NCI-H1092 (cell line): ENCODE measurements around the gene TBKBP1.

Experiments
- DNase-seq: peaks from one replicate; lab custom pipeline; 2025; lab: John Stamatoyannopoulos, UW

Gene TBKBP1

DNA sequence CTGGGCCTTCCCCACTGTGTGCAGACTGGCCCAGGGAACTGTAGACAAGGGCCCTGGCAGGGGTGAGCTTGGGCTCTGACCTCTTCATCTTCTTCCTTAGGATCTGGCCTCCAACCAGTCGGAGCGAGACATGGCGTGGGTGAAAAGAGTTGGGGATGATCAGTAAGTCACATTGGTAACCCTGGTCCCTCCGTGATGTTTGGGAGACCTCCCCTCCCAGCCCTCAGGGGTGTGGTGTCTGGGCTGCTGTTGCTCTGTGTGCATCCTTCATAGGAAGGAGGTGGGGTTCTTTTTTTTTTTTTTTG, 5.5 kb downstream of the TBKBP1 start:
- no peak for DNase-seq

DNA sequence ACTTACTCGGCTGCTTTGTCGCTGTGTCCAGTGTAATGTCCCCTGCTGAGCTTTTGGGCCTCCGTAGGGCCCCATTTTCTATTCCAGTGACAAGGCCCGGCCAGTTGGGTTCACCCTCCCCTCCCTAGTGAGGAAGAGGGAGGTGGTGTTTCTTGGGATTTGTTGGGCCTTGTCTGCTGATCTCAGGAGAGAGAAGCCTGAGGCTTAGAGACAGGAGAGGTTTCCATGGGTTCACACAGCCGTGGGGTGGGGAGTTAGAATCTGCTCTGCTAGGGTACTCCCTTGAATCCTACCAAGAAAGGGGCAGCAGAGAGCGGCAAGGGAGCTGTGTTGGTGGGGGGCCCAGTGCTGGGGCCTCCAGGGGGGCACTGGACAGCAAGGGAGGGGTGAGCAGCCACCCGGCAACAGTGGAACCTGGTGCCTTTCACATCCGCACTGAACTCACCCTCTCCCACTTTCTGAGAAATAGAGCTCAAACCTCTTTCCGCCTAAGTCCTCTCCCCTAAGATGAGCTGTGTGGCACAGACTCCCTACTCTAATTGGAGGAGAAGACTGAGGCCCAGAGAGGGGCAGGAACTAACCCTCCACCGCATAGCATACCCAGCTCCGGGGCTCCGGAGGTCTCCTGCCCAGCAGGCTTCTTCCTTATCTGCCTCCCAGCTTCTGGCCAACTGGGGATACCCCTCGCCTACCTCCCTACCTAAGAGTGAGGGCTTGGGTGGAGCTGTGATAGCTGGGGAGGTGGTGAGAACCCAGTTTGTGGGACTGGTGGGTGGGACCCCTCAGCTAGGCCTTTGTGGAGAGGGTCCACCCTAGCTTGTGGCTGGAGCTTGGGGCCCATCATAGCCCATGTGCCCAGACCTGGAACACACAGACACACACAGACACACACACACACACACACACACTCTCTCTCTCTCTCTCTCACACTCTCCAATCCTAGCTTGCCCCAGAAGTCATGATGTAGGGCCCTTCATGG, 6.8 kb downstream of the TBKBP1 start:
- DNase-seq: no peak

DNA sequence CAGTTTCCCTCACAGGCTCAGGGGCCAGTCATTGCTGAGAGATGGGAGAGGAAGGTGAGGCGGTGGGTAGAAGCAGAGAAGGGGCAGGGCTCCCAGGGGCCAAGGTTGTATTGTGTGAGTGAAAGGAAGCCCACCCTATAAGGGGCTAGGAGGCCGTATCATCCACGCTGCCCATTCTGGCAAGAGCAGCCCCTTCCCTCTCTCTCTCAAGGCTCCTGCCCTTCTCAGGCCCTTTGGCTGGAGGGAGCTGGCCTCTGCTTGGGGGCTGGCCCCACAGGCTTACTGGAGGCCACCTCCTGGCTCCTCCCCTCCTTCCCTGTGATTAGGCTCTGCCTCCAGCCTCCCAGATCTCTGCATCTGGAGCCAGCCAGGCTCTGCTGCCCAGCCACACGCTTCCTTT, 7.6 kb downstream of the TBKBP1 start:
- no peak for DNase-seq

- no peak for DNase-seq
These were observed 8.5 kb downstream of the TBKBP1 start for GRCh38 chr17:47702391-47702995.

DNA sequence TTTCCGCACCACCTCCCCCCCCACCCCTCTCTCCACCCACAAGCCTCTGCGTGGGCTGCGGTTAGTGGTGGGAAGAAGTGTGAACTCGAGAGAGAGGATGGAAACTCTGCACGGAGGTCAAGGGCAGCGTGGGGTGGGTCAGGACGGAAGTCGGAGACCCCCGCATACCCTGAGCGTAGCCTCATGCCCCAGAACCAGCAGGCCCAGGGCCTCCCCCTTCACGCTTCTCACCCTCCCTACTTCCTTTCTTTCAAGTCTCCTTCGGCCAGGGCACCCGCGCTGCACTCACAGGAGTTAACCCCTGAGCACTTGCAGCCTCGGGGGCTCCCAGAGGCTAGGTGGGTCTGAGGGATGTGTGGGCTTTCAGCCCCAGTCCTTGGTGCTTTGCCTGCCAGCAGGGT, 9.2 kb downstream of the TBKBP1 start:
- no peak for DNase-seq

DNA sequence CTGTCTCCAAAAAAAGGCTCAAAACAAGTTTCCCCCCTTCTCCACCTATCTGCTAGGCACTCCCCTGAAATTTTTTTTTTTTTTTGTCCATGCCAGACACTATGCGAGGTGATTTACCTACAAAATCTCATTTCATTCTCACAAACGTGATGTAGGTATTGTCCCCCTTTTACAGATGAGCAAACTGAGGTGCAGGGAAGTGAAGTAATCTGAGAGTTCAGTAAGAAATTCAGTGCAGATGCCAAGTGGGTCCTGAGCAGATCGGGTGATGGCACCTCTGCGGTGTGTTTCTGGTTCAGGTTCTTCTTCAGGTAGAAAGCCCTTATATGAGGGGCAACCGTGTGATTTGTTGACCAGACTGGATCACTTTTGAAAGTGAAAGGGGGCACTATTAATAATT, 9.7 kb downstream of the TBKBP1 start:
- DNase-seq: no peak

GRCh38 chr17:47704116-47704515, 10.2 kb downstream of the TBKBP1 start:
- no peak for DNase-seq

GRCh38 chr17:47704736-47705135, 10.8 kb downstream of the TBKBP1 start:
- no peak for DNase-seq

GRCh38 chr17:47705536-47706530, 11.9 kb downstream of the TBKBP1 start:
- DNase-seq: no peak

- DNase-seq: no peak
These were observed 13.3 kb downstream of the TBKBP1 start for GRCh38 chr17:47707056-47707804.

- DNase-seq: no peak
These were observed 13.9 kb downstream of the TBKBP1 start for GRCh38 chr17:47707884-47708283.

GRCh38 chr17:47708312-47708863, 14.4 kb downstream of the TBKBP1 start:
- no peak for DNase-seq

DNA sequence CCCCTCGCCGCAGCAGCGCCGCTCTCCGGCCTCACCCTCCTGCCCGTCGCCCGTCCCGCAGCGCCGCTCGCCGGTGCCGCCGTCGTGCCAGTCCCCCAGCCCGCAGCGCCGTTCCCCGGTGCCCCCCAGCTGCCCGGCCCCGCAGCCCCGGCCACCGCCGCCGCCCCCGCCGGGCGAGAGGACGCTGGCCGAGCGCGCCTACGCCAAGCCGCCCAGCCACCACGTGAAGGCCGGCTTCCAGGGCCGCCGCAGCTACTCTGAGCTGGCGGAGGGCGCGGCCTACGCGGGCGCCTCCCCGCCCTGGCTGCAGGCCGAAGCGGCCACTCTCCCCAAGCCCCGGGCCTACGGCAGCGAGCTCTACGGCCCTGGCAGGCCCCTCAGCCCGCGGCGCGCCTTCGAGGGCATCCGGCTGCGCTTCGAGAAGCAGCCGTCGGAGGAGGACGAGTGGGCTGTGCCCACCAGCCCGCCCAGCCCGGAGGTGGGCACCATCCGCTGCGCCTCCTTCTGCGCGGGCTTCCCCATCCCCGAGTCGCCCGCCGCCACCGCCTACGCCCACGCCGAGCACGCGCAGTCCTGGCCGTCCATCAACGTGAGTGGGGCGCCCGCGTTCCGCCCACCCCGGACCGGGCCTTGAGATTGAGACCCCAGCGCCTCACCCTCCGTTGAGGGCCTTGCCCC, 15.0 kb downstream of the TBKBP1 start:
- DNase-seq: no peak

DNA sequence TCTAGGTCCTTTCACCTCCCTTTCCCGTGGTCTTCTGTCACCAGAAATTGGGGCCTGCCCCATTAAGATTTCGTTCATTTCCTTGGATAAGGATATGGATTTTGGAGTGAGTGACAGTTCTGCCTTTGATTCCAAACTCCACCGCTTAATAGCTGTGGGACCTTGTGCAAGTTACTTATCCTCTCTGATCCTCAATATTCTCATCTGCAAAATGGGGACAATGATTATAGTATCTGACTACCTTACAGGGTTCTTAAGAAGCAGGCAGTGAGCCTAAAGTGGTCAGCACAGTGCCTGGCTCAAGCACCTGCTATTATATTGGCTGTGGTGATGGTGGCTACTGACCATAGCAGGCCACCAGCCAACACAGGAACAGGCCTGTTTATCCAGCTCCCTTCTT, 15.6 kb downstream of the TBKBP1 start:
- no peak for DNase-seq

DNA sequence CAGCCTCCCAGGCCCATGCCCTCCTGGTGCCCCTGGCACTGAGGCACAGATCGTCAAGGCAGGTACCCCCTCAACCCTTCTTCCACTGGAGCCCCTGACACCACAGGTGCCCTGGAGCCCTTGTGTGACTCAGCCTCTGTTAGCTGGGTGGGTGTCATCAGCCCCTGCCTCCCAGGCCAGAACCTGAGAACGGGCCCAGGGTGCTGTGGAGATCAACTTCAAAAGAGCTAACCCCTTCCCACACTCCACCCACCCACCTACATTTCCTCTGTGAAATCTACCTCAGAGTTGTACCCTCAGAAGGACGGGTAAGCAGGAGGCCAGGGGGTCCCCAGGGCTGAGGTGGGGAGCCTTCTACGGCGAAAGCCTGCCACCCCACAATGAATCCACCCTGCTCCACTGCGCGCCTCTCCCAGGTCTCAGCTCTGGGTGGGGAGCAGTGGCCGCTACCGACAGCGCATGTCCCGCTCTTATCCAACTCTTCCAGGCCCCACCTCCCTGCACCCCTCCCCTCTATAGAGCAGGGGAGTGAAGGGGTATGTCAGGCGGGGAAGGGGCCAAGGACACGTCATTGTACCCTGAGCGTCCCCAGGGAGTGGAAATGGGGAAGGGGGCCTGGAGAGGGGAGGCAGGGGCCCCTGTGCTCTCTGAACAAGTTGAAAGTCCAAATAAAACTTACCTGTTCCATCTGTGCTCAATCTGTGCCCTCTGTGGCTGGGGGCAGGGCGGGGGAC, 17.6 kb downstream of the TBKBP1 start:
- DNase-seq: no peak

DNA sequence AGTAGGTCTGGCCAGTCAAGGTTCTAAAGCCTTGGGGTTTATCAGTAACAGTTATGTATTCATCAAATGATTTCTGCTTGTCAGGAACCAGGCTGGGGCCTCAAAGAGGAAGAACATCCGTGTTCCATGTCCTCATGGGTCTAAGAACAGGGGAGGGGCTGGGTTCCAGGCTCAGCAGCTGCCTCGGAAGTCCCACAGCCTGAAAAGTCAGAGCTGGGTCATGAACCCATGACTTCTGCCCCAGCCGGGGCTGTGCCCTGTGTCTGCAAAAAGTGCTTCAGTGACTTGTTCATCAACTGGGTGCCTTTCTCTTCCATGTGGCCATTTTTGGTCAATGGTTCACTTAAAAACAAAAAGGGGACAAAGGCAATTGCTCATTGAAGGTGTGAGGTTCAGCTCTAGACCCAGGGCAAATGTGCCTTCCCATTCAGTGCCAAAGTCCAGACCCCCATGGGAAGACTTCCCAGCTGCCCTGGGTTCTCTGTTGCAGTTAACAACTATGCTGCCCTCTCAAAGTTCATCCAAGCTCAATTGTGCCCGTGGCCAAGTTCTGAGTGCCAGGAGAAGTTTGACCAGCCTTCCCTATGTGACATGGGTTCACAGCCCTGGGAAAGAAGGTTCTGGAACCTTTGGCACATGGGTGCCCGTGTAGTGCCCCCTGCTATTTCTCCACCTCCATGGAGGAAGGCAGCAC, 18.5 kb downstream of the TBKBP1 start:
- DNase-seq: no peak

- no peak for DNase-seq
These were observed 20.2 kb downstream of the TBKBP1 start for GRCh38 chr17:47713980-47714700.

GRCh38 chr17:47714773-47715396, 20.9 kb downstream of the TBKBP1 start:
- DNase-seq: no peak
